Measurements from ENCODE around the gene BCL11B. TPM values are rescaled to one million over a fixed set of nuclear protein-coding genes. Genes with fewer than 3 reads are reported as not detected.

Gene BCL11B
- polyA plus RNA-seq, 1 experiment = not detected

- H3K27me3 ChIP-seq (ENCODE audit: control insufficient read depth, insufficient read depth, low read length) = no peaks in the 10 kb centered on the region
- no peak for DNase-seq (ENCODE audit: low read depth)
- H3K36me3 ChIP-seq (ENCODE audit: control insufficient read depth, insufficient read depth, low read length) = no peaks in the 10 kb centered on the region
- POLR2A ChIA-PET = no interaction called here
- TF ChIP-seq CTCF (IDR thresholded peaks at IDR 0.05; ENCODE audit: insufficient read depth, low read depth, low read length) = no peak
- CTCF ChIA-PET = interaction anchor here (1.0 kb wide), 1 partner anchor 13 kb away, joined by 3 read pairs; no protein-coding TSS in a partner anchor
- no peak overlapping the region; the same call in 1 of the 2 replicates for H3K4me3 ChIP-seq (ENCODE audit: low read depth, low read length)
Measured at GRCh38 chr14:99191395-99192027, 80.5 kb downstream of the BCL11B start.

- CTCF ChIA-PET = interaction anchor here (1.0 kb wide), 1 partner anchor 12 kb away, joined by 3 read pairs; no protein-coding TSS in a partner anchor
- TF ChIP-seq CTCF (IDR thresholded peaks at IDR 0.05; ENCODE audit: insufficient read depth, low read depth, low read length) = no peak
- no peak for DNase-seq (ENCODE audit: low read depth)
- H3K4me3 ChIP-seq (ENCODE audit: low read depth, low read length) = no peak overlapping the region
- POLR2A ChIA-PET = no interaction called here
- no peaks in the 10 kb centered on the region for H3K27me3 ChIP-seq (ENCODE audit: control insufficient read depth, insufficient read depth, low read length)
- no peaks in the 10 kb centered on the region for H3K36me3 ChIP-seq (ENCODE audit: control insufficient read depth, insufficient read depth, low read length)
Measured at GRCh38 chr14:99190696-99191394, 81.2 kb downstream of the BCL11B start.

- DNase-seq (ENCODE audit: low read depth) = no peak
- no peak overlapping the region for H3K4me3 ChIP-seq (ENCODE audit: low read depth, low read length)
Measured at GRCh38 chr14:99189201-99189801, 82.7 kb downstream of the BCL11B start.

DNA sequence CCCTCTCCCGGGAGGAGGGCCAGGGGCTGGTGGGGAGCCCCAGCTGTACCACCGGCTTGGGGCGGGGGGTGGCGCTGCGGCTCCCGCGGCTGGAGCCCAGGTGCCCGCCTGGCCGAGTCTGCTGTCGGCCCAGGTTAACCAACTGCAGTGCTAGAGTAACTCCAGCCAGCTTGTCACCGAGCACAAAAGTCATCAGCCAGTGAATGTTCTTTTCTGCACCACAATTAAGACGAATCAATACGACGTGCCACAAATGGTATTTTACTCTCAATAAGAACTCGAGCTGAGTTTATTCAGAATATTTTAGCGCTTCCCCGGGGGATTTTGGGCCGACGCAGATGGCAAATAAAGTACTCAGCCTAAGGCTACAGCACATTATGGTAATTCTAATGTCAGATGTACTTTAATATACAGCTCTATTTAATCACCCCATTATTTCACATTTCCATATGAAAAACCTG lies 83.2 kb downstream of the BCL11B start:
- H3K4me3 ChIP-seq (ENCODE audit: low read depth, low read length) = no peak overlapping the region
- TF ChIP-seq CTCF (IDR thresholded peaks at IDR 0.05; ENCODE audit: insufficient read depth, low read depth, low read length) = no peak
- no peaks in the 10 kb centered on the region for H3K27me3 ChIP-seq (ENCODE audit: control insufficient read depth, insufficient read depth, low read length)
- H3K36me3 ChIP-seq (ENCODE audit: control insufficient read depth, insufficient read depth, low read length) = no peaks in the 10 kb centered on the region
- DNase-seq (ENCODE audit: low read depth) = no peak
- POLR2A ChIA-PET = interaction anchor here (0.7 kb wide), 1 partner anchor 31 kb away, joined by 3 read pairs; no protein-coding TSS in a partner anchor
- CTCF ChIA-PET = interaction anchor here (0.8 kb wide), 1 partner anchor 84 kb away, joined by 3 read pairs; no protein-coding TSS in a partner anchor

More at GRCh38 chr14:99189201-99189801, 82.7 kb downstream of the BCL11B start:
- Histone ChIP-seq H3K27me3 (ENCODE audit: control insufficient read depth, insufficient read depth, low read length) (no peaks in the 10 kb centered on the region), H3K36me3 (ENCODE audit: control insufficient read depth, insufficient read depth, low read length) (no peaks in the 10 kb centered on the region)
- CTCF ChIA-PET = interaction anchor here (0.8 kb wide), 1 partner anchor 84 kb away, joined by 3 read pairs; no protein-coding TSS in a partner anchor
- TF ChIP-seq CTCF (IDR thresholded peaks at IDR 0.05; ENCODE audit: insufficient read depth, low read depth, low read length) = no peak
- POLR2A ChIA-PET = no interaction called here

GRCh38 chr14:99187858-99188257 lies 84.1 kb downstream of the BCL11B start:
- Histone ChIP-seq H3K4me3 (ENCODE audit: low read depth, low read length) (no peak overlapping the region), H3K36me3 (ENCODE audit: control insufficient read depth, insufficient read depth, low read length) (no peaks in the 10 kb centered on the region), H3K27me3 (ENCODE audit: control insufficient read depth, insufficient read depth, low read length) (no peaks in the 10 kb centered on the region)
- TF ChIP-seq CTCF (IDR thresholded peaks at IDR 0.05; ENCODE audit: insufficient read depth, low read depth, low read length) = no peak
- DNase-seq (ENCODE audit: low read depth) = no peak
- ChIA-PET CTCF (no interaction called here), POLR2A (no interaction called here)

All from BJ (cell line).